ENCODE results near the gene IMMP2L. TPM values are rescaled to one million over a fixed set of nuclear protein-coding genes. Genes with fewer than 3 reads are reported as not detected.

The IMMP2L gene
- total RNA-seq, 1 donor from 2014 or later: 11.2 TPM

DNA sequence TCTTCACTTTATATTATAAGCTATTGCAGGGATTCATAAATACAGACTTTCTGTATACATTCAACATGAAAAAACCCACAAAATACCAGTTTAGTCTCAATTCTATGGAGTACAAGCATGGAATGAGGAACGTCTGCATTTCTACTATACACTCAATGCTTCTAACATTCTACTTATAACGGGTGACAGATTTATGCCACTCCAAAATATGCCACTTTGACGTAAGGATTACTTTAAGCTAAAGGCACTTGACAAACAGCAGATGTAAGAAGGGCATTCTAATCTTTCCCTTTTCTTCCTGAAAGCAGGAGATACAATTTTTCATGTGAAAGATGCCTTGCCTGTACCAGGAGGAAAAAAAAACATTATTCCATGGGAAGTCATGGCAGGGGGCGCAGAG is 676.8 kb downstream of the IMMP2L start:
- no peaks in the 10 kb centered on the region for H3K27me3 Mint-ChIP-seq (ENCODE audit: unreplicated experiment)
- H3K27ac Mint-ChIP-seq (ENCODE audit: unreplicated experiment): no peak overlapping the region
- TF ChIP-seq, protein P1, sequence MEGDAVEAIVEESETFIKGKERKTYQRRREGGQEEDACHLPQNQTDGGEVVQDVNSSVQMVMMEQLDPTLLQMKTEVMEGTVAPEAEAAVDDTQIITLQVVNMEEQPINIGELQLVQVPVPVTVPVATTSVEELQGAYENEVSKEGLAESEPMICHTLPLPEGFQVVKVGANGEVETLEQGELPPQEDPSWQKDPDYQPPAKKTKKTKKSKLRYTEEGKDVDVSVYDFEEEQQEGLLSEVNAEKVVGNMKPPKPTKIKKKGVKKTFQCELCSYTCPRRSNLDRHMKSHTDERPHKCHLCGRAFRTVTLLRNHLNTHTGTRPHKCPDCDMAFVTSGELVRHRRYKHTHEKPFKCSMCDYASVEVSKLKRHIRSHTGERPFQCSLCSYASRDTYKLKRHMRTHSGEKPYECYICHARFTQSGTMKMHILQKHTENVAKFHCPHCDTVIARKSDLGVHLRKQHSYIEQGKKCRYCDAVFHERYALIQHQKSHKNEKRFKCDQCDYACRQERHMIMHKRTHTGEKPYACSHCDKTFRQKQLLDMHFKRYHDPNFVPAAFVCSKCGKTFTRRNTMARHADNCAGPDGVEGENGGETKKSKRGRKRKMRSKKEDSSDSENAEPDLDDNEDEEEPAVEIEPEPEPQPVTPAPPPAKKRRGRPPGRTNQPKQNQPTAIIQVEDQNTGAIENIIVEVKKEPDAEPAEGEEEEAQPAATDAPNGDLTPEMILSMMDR (IDR thresholded peaks at IDR 0.05; ENCODE audit: unreplicated experiment): no peak
- H3K4me1 Mint-ChIP-seq (ENCODE audit: unreplicated experiment): no peaks in the 10 kb centered on the region
- no peak for DNase-seq (ENCODE audit: low spot score)
- H3K4me3 Mint-ChIP-seq (ENCODE audit: unreplicated experiment): no peak overlapping the region
- H3K9me3 Mint-ChIP-seq (ENCODE audit: unreplicated experiment): no peaks in the 10 kb centered on the region
- H3K36me3 Mint-ChIP-seq (ENCODE audit: low read depth, unreplicated experiment): no peaks in the 10 kb centered on the region

DNA sequence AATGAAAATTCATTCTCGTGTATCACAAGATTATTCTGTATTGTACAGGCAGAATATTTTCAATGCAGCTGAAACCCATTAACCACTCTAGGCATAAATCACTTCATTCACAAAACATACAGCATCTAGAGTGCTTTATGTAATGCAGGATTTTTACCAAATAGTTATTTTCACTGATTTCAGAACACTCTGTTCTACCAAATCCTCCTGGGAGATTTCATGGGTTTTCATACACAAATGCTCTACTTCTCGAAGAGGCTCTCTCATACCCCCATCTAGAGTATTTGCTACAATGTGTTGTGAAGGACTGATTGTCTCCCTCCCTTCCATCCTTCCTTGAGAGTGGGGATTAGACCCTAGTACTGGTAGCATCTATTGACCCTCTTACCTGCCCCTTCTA is 680.6 kb downstream of the IMMP2L start:
- TF ChIP-seq, protein P1 (IDR thresholded peaks at IDR 0.05; ENCODE audit: unreplicated experiment): no peak
- H3K27me3 Mint-ChIP-seq (ENCODE audit: unreplicated experiment): no peaks in the 10 kb centered on the region
- no peak for DNase-seq (ENCODE audit: low spot score)
- H3K9me3 Mint-ChIP-seq (ENCODE audit: unreplicated experiment): no peaks in the 10 kb centered on the region
- no peaks in the 10 kb centered on the region for H3K4me1 Mint-ChIP-seq (ENCODE audit: unreplicated experiment)
- H3K4me3 Mint-ChIP-seq (ENCODE audit: unreplicated experiment): no peak overlapping the region
- no peak overlapping the region for H3K27ac Mint-ChIP-seq (ENCODE audit: unreplicated experiment)
- H3K36me3 Mint-ChIP-seq (ENCODE audit: low read depth, unreplicated experiment): no peaks in the 10 kb centered on the region

DNA sequence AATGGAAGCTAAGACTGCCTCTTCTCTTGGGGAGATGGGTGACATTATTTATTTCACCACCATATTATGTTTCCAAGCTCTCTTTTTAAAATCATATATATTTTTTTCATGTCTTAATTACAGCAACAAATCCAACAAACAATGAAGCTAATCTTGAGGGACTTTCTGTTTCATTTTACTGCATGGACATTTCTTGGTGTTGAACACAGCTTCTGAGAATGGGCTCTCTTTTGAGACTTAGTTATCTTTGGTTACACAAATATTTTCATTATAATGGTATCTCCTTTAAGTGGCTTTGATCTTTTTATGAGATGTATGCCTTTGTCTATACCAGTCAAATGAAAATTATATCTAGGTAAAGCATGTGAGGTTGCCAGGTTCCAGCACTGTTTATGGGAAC is 681.3 kb downstream of the IMMP2L start:
- H3K36me3 Mint-ChIP-seq (ENCODE audit: low read depth, unreplicated experiment): no peaks in the 10 kb centered on the region
- no peaks in the 10 kb centered on the region for H3K27me3 Mint-ChIP-seq (ENCODE audit: unreplicated experiment)
- TF ChIP-seq, protein P1 (IDR thresholded peaks at IDR 0.05; ENCODE audit: unreplicated experiment): no peak
- no peak overlapping the region for H3K4me3 Mint-ChIP-seq (ENCODE audit: unreplicated experiment)
- H3K9me3 Mint-ChIP-seq (ENCODE audit: unreplicated experiment): no peaks in the 10 kb centered on the region
- no peak for DNase-seq (ENCODE audit: low spot score)
- H3K27ac Mint-ChIP-seq (ENCODE audit: unreplicated experiment): no peak overlapping the region
- H3K4me1 Mint-ChIP-seq (ENCODE audit: unreplicated experiment): no peaks in the 10 kb centered on the region

DNA sequence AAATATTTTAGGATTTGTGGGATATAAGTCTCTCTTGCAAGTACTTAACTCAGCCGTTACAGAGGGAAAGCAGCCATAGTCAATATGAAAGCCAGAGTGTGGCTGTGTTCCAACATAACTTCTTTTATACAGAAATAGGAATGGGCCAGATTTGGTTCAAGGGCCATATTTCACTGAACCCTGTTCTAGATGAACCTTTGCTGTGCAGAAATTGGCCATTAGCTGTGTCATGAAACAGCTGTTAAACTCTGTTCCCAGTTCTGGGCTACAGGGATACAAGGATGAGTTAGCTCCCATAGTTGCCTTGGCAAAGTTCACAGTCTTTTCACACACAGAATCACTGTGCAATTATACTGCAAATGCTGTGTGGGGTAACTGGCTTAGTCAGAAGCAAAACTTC is 685.3 kb downstream of the IMMP2L start:
- Mint-ChIP-seq H3K27me3 (ENCODE audit: unreplicated experiment) (no peaks in the 10 kb centered on the region), H3K27ac (ENCODE audit: unreplicated experiment) (no peak overlapping the region), H3K36me3 (ENCODE audit: low read depth, unreplicated experiment) (no peaks in the 10 kb centered on the region), H3K4me1 (ENCODE audit: unreplicated experiment) (no peaks in the 10 kb centered on the region), H3K4me3 (ENCODE audit: unreplicated experiment) (no peak overlapping the region), H3K9me3 (ENCODE audit: unreplicated experiment) (no peaks in the 10 kb centered on the region)
- TF ChIP-seq, protein P1 (IDR thresholded peaks at IDR 0.05; ENCODE audit: unreplicated experiment): no peak
- DNase-seq (ENCODE audit: low spot score): no peak

DNA sequence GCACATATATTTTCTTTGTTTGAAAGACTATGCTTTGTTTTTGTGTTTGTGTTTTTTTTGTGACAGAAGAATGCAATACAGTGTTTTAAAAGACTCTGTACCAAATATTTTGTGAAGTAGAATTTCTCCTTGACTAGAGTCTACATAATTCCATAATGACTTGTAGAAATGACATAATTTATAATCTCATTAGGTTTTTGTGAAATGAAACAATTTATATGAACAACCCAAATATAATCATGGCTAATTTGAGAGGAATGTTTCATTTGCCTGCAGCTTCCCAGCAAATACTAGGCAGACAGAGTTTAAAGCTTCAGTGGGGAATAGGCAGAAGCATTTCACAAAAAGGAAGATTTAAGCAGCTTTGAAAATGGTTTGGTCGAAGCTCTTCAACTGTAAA is 686.9 kb downstream of the IMMP2L start:
- DNase-seq (ENCODE audit: low spot score): no peak
- TF ChIP-seq, protein P1 (IDR thresholded peaks at IDR 0.05; ENCODE audit: unreplicated experiment): no peak
- no peaks in the 10 kb centered on the region for H3K9me3 Mint-ChIP-seq (ENCODE audit: unreplicated experiment)
- no peak overlapping the region for H3K27ac Mint-ChIP-seq (ENCODE audit: unreplicated experiment)
- no peaks in the 10 kb centered on the region for H3K27me3 Mint-ChIP-seq (ENCODE audit: unreplicated experiment)
- no peaks in the 10 kb centered on the region for H3K4me1 Mint-ChIP-seq (ENCODE audit: unreplicated experiment)
- no peaks in the 10 kb centered on the region for H3K36me3 Mint-ChIP-seq (ENCODE audit: low read depth, unreplicated experiment)
- no peak overlapping the region for H3K4me3 Mint-ChIP-seq (ENCODE audit: unreplicated experiment)
